Measurements from ENCODE around the gene TCEA2.

TCEA2 gene

GRCh38 chr20:64062596-64063388 is at the start of gene TCEA2:
Gene TCEA2, plus strand, starts transcription at chr20:64063198. Its CDS starts 115 bp downstream, at chr20:64063313.
- H4K20me1 ChIP-seq (ENCODE audit: insufficient read depth), result no peaks in the 10 kb centered on the region
- no peaks in the 10 kb centered on the region for H3K36me3 ChIP-seq (ENCODE audit: insufficient read depth)
- peaks cover 10% of the 10 kb centered on the region; the same call in 1 of the 2 replicates for H3K27me3 ChIP-seq (ENCODE audit: insufficient read depth, low read depth)
- peak within 1 kb of the TSS; percentile 95 for H3K27ac ChIP-seq
- no peak for TF ChIP-seq CTCF (conservative IDR thresholded peaks at IDR 0.05; ENCODE audit: low read depth, low read length)
- peak within 1 kb of the TSS; percentile 94 for H3K4me2 ChIP-seq
- peaks cover 50% of the 10 kb centered on the region for H3K4me1 ChIP-seq (ENCODE audit: low read depth, poor library complexity, severe bottlenecking)
- H3K79me2 ChIP-seq (ENCODE audit: insufficient read depth, low read depth), result peaks cover 13% of the 10 kb centered on the region; the same call in 1 of the 2 replicates
- no peak within 1 kb of the TSS for H3K4me3 ChIP-seq (IDR thresholded peaks at IDR 0.05; ENCODE audit: insufficient read depth, low read depth, low read length)
- peak within 1 kb of the TSS; percentile 51; the same call in 1 of the 2 replicates for H3K9ac ChIP-seq
- peak within 1 kb of the TSS; percentile 93 for H2AFZ ChIP-seq (ENCODE audit: low read depth)

GRCh38 chr20:64015635-64016034 is 47.4 kb upstream of the TCEA2 start:
- H3K4me1 ChIP-seq (ENCODE audit: low read depth, poor library complexity, severe bottlenecking), result no peaks in the 10 kb centered on the region
- no peaks in the 10 kb centered on the region for H3K27me3 ChIP-seq (ENCODE audit: insufficient read depth, low read depth)
- TF ChIP-seq CTCF (conservative IDR thresholded peaks at IDR 0.05; ENCODE audit: low read depth, low read length), result no peak
- no peak overlapping the region for H3K4me3 ChIP-seq (IDR thresholded peaks at IDR 0.05; ENCODE audit: insufficient read depth, low read depth, low read length)
- H3K4me2 ChIP-seq, result no peak overlapping the region
- peaks cover 8% of the 10 kb centered on the region; the same call in 1 of the 2 replicates for H3K36me3 ChIP-seq (ENCODE audit: insufficient read depth)
- no peaks in the 10 kb centered on the region for H4K20me1 ChIP-seq (ENCODE audit: insufficient read depth)
- H3K27ac ChIP-seq, result no peak overlapping the region
- H3K9ac ChIP-seq, result no peak overlapping the region
- H3K79me2 ChIP-seq (ENCODE audit: insufficient read depth, low read depth), result no peaks in the 10 kb centered on the region
- no peak overlapping the region for H2AFZ ChIP-seq (ENCODE audit: low read depth)

- H4K20me1 ChIP-seq (ENCODE audit: insufficient read depth), result no peaks in the 10 kb centered on the region
- no peak overlapping the region for H3K27ac ChIP-seq
- H3K9ac ChIP-seq, result no peak overlapping the region
- no peak overlapping the region for H3K4me2 ChIP-seq
- H3K79me2 ChIP-seq (ENCODE audit: insufficient read depth, low read depth), result no peaks in the 10 kb centered on the region
- H3K4me1 ChIP-seq (ENCODE audit: low read depth, poor library complexity, severe bottlenecking), result no peaks in the 10 kb centered on the region
- no peak for TF ChIP-seq CTCF (conservative IDR thresholded peaks at IDR 0.05; ENCODE audit: low read depth, low read length)
- H2AFZ ChIP-seq (ENCODE audit: low read depth), result no peak overlapping the region
- no peak overlapping the region for H3K4me3 ChIP-seq (IDR thresholded peaks at IDR 0.05; ENCODE audit: insufficient read depth, low read depth, low read length)
- H3K27me3 ChIP-seq (ENCODE audit: insufficient read depth, low read depth), result no peaks in the 10 kb centered on the region
- no peaks in the 10 kb centered on the region for H3K36me3 ChIP-seq (ENCODE audit: insufficient read depth)
Measured at GRCh38 chr20:64021124-64021975, 41.6 kb upstream of the TCEA2 start.

- no peak overlapping the region for H3K27ac ChIP-seq
- H3K4me1 ChIP-seq (ENCODE audit: low read depth, poor library complexity, severe bottlenecking), result no peaks in the 10 kb centered on the region
- no peaks in the 10 kb centered on the region for H3K79me2 ChIP-seq (ENCODE audit: insufficient read depth, low read depth)
- no peaks in the 10 kb centered on the region for H3K27me3 ChIP-seq (ENCODE audit: insufficient read depth, low read depth)
- no peaks in the 10 kb centered on the region for H3K36me3 ChIP-seq (ENCODE audit: insufficient read depth)
- H3K9ac ChIP-seq, result no peak overlapping the region
- no peak for TF ChIP-seq CTCF (conservative IDR thresholded peaks at IDR 0.05; ENCODE audit: low read depth, low read length)
- H2AFZ ChIP-seq (ENCODE audit: low read depth), result no peak overlapping the region
- no peak overlapping the region for H3K4me3 ChIP-seq (IDR thresholded peaks at IDR 0.05; ENCODE audit: insufficient read depth, low read depth, low read length)
- no peaks in the 10 kb centered on the region for H4K20me1 ChIP-seq (ENCODE audit: insufficient read depth)
- H3K4me2 ChIP-seq, result no peak overlapping the region
Measured at GRCh38 chr20:64022671-64023360, 40.2 kb upstream of the TCEA2 start.
